Muscle of back (tissue), 13 donors: ENCODE data around the gene BPI. TPM values are rescaled to one million over a fixed set of nuclear protein-coding genes. Genes with fewer than 3 reads are reported as not detected.
A peak's percentile ranks its signal among the peaks of the same experiment; 100 is the strongest.
"Not testable (repeated sequence)": the region's sequence is repeated elsewhere in the genome, so short reads cannot be mapped to it uniquely, and the experiment has no call there.

Experiments
- DNase-seq, 3 donors: peaks; one replicate each; pipeline versions ENCODE4 v3.0.0 to v3.0.0-alpha.2; 2013
- long read RNA-seq, 9 donors: transcript quantifications; one replicate each; lab custom pipeline, GENCODE V29; 2026
- polyA plus RNA-seq, 10 donors: library from polyadenylated mRNA; unstranded; fragments of 120-200 nt; gene quantifications; one replicate each; pipeline ENCODE4 v1.2.1, GENCODE V29; 2013; ENCODE audit not compliant: insufficient read length in 10 of 10

The BPI gene
- 1 to 10 TPM in 3 of 10 donors, under 1 TPM in 7; 0.12 to 1.8 (median 0.73) TPM for polyA plus RNA-seq
- long read RNA-seq, donor 1, partial matches to known transcripts: 0 of 1 reads
- long read RNA-seq, donor 1, other reads (novel, unspliced or antisense): 0 of 1 reads
- long read RNA-seq, donor 2: 0 reads
- long read RNA-seq, donor 3: 0 reads
- long read RNA-seq, donor 4: 0 reads
- long read RNA-seq, donor 5: 0 reads
- long read RNA-seq, donor 6, partial matches to known transcripts: 0 of 2 reads
- long read RNA-seq, donor 6, other reads (novel, unspliced or antisense): 0 of 2 reads
- long read RNA-seq, donor 7: 0 reads
- long read RNA-seq, donor 8: 0 reads
- long read RNA-seq, donor 9: 0 reads

DNA sequence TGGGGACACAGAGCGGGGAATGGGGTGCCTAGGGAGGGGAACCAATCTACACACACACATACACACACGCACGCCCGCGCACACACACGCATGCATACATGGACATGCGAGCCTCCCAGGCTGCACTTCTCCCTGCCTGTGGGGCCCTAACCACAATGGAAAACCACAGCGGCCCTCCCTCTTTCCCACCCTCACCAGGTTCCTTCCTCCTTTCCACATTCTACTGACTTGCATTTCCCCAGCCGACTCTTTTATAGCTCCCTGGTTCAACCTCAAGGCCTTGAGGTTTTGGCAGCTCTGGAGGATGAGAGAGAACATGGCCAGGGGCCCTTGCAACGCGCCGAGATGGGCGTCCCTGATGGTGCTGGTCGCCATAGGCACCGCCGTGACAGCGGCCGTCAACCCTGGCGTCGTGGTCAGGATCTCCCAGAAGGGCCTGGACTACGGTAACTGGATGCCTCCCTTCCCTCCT, at the start of gene BPI:
BPI (plus strand) TSS at position 249 of the 472 bp plus-strand sequence; CDS start at position 317, 68 bp downstream.
- peak in 2 of 3 donors; percentile 23 to 53 for DNase-seq

DNA sequence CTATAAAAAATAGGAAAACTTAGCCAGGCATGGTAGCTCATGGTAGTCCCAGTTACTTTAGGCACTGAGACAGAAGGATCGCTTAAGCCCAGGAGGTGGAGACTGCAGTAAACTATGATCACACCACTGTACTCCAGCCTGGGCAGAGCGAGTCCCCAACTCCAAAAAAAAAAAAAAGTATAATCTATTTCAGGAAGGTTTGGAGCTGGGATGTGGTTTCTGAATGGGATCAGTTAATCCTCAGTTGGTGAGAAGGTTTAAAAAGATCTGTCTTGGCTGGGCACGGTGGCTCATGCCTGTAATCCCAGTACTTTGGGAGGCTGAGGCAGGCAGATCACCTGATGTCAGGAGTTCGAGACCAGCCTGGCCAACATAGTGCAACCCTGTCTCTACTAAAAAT, 49.3 kb upstream of the BPI start:
- not testable (repeated sequence) for DNase-seq

DNA sequence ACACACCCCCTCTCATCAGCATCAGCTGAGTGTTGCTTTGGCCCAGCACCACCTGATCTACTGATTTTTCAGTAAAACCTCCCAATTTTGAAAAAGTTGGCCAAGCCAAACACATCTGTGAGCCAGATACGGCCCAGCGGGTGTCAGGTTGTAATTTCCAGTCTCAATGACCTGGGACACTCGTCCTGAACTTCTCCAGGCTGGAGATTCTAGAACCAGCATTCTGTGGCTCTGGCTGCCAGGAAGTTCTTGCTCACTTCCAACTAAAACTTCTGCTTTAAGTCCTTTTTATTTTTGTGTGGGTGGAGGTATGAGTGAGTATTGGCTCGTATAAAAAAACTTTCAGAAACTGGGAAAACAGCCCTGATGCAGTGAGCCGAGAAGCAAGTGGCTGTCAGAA, 48.6 kb upstream of the BPI start:
- peak in 2 of 3 donors; percentile 71 to 85 for DNase-seq

DNA sequence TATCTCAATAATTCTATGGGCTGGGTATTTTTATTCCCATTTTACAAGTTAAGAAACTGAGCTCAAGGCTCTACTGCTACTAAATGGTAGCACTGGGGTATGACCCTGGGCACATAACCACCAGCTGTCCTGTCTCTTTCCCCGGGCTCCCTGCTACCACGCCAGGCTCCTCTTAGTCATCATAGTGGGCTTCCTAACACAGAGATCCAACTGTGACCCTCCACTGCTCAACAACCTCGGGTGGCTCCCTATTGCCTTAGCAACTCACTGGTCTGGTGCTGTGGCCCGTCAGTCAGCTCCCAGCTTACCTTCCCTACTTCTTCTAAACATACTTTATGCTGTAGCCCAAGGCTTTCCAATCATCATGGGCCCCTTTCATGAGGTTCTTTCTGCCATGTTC, 47.9 kb upstream of the BPI start:
- no peak for DNase-seq

DNA sequence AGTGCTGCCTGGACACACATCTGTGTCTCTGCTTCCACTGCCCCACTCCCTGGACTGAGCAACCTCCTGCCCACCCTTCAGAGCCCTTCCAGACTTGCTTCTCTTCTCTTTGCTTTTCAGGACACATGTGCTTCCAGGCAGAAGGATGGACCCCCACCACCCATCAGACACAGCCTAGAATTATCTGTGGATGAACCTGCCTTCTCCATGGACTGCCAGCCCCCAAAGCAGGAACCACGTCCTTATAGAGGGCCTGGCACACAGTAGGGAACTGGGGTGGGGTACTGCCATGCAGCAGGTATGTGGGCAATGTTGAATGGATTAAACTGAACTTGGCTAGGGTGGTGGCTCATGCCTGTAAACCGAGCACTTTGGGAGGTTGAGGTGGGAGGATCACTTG, 47.0 kb upstream of the BPI start:
- no peak for DNase-seq

DNA sequence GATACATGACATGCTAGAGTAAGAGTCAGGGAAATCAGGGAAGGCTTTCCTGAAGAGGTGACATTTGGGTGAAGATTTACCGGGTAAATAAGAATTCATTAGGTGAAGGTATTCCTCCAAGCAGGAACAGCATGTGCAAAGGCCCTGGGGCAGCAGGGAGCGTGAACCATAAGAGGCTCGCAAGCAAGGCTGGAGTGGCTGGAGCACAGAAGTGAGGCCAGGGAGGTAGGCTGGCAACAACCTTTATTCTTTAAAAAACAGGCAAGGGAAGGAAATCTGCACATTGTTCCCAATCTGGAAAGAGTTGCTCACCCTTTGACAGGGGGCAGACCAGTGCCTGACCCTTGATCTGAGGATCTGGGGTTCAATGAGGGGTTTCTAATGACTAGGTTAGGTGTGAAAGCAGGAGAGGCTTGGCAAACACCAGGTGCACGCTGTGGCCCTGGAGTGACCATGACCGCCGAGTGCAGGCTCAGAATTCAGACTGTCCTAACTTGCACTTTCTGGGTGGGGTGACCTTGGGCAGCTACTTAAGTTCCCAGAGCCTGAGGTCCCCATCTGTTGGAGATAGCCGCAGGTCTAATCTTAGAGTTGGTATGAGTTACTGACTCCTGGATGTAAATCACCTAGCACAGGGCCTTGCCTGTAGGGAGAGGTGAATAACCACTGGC, 45.3 kb upstream of the BPI start:
- DNase-seq: no peak

DNA sequence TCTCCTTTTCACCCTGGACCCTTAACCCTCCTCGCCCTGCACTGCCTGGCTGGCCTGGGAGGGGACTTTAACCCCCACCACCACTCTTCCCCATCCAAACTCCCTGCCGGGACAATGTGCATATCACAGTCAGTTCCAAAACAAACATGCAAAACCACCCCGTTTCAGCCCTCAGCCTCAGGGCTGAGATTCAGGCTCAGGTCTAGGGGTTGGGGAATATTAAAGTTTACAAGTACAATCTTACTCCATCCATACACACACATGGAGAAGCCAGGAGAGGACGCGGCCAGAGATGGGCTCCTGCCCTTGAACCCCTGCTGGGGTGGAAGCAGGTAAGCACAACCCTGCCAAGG, 44.0 kb upstream of the BPI start:
- DNase-seq: peak in 1 of 3 donors; percentile 73

DNA sequence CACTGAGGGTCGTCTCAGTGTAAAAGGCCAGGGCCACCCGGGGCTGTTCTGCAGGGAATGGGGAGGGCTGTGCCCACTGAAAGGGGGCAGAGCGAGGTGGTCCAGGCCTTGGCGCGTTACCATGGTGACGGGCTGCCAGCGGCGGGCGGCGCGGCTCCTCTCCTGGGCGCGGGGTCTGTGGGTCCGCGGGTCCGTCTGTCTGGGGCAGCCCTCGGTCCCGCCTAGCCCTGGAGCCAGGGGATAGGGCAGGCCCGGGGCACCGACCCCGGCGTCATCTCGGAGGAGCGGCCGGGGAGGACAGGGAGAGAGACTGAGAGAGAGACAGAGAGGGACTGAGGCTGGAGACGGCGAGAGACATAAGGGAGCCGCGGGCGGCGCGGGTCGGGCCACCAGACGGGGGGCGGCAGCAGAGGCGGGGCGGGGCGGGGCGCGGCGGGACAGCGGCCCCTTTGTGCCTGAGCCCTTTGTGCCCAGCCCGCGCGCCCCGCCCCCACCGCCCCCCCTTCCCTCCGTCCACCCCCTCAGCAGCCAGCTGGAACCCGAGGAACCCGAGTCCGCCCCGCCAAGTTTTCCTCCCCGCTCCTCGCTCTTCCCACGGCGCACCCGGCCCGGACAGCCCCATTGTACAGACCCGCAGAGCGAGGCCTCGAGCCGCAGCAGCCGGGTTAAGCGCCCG, 43.4 kb upstream of the BPI start, which contains the start of gene KIAA1755:
KIAA1755 (minus strand) TSS at position 358 of the 676 bp plus-strand sequence; CDS start at position 123, 235 bp downstream.
- peak in 1 of 3 donors; percentile 66 for DNase-seq

DNA sequence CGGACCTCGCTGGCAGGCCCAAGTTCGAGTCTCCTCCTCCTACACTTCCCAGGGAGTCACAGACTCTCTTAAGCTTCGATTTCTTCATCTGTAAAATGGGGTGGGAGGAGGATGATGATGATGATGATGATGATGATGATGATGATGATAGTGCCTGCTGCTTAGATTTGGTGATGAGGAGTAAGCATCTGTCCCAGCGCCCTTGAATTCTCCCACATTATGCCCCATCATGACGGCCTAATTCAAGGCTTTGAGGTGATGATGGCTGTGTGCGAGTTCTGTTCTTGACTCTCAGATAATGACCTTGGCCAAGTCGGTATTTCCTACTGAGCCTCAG, 42.9 kb upstream of the BPI start:
- no peak for DNase-seq

DNA sequence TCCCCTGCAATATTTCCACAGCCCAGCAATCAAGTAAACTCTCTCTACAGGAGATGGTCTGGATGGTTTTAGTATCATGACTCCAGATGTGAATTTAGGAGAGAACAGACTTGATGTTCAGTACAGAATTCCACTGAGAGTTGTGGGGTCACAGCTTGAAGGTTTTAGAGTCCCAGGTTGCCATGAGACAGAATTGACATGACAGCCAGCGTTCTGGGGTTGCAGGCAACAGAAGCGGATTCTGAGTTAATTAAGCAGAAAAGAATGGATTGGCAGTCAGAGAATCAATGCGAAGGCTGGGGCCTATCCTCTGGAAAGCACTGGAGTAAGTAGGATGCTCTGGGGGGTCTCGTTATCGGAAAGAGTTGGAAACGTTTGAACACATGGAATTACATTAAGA, 41.0 kb upstream of the BPI start:
- DNase-seq: no peak

DNA sequence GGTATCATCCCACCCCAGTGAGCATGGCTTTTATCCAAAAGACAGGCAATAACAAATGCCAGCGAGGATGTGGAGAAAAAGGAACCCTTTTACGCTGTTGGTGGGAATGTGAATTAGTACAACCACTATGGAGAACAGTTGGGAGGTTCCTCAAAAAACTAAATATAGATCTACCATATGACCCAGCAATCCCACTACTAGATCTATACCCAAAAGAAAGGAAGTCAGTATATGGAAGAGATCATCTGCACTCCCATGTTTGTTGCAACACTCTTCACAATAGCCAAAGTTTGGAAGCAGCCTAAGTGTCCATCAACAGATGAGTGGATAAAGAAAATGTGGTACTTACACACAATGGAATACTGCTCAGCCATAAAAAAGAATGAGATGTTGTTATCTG, 37.5 kb upstream of the BPI start:
- DNase-seq: no peak

DNA sequence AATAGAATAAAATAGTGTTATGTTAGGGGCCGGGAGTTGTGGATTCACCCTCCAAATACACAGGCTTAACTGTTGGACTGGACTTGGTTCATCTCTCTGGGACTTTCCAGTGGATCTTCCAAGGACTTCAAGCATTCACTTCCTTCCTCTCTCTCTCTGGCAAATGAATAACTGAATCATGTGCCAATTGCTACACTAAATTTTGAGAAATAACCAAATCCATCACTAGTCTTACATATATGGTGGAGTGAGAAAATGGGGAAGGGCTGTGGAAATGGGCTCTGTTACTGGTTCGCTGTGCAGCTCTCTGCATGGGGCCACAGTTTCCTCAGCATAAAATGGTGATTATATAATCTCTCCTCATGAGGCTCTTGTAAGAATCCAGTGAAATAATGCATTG, 36.7 kb upstream of the BPI start:
- DNase-seq: no peak

DNA sequence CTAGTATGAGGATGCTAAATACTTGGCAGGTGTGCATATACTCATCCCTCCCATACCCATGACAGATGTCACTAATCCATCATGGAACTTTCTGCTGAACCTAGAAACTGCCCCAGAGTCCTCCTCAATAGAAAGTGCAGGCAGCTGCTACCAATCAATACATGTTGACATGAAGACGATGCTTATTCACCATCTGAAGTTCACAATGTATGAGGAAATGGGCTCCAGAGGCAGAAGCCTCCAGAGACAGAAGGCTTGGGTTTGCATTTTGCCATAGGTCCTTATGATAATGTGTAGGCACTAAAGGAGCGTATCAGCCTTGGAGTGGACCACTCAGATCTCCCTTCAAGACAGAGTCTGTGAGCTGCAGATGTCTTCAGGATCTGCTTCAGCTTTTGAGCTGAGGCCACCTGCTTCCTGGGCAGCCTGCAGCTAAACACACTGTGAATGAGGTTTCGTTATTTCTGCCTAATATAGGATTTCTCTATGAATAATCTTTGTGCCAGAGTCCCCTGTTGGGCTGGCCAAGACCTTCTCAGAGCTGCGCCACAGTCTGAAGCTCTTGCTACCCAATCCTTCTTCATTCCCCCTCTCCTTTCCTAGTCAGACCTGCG, 35.9 kb upstream of the BPI start:
- DNase-seq: no peak

DNA sequence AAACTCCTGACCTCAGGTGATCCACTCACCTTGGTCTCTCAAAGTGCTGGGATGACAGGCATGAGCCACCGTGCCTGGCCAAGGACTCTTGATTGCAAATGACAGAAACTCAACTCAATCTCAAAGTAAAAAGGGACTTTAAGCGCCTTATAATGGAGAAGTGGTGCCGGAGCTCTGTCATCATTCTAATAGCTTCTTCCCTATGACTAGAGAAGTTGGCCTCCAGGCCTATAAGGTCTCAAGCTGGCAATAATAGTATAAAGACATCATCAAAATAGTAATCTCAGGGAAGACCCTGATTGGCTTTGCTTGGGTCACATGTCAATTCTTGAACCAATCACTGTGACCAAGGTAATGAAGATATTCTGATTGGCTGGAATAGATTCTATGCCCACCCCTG, 34.9 kb upstream of the BPI start:
- DNase-seq: no peak

DNA sequence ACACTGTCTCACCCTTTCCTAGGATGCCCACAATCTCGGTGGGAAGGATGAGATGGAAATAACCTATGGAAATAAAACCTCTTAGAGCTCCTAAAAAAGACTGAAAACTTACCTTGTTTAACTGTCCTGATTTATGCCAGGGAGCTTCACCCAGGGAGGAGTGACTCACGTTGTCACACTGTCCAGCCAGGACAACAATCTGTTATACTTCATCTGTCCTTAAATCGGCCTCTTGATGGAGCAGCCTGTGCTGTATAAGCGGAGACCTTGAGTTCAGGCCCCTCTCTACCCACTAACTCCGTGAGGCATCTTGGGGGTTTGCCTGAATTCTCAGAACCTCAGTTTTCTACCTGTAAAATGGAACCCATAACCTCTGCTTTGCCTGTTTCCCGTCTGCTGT, 34.2 kb upstream of the BPI start:
- DNase-seq: no peak

DNA sequence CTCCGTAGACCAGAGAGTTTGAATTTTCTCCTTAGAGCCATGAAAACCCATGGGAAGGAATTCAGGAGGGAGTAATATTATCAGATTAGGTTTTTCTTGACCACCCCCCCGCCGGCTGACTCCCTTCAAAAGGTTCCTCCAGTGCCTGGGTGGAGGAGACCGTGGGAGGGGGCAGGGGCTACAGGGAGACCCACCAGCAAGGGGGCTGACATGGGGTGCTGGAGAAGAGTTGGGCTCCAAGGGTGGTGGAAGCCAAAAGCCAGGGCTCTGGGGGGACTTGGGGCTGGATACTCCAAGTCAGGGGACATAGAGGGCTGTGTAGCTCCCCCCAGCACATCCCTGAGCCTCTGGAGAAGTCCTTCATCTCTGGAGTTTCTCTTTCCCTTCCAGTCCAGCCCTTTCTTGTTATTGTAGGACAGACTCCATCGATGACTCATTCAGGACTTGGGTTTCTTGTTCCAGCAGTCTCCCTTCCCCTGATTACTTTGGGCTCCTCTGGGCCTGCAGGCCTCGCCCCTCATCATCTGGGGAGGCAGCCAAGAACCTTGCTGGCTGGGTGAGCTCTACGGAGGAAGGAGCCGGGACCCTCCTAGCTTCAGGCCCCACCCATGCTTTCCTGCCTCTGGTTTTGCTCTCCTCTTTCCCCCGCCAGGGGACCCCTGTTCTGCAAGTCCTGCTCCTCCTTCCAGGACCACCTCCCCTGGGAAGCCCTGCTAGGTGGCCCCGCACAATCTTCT, 32.9 kb upstream of the BPI start:
- peak; percentile 82 to 92 (median 90) for DNase-seq

DNA sequence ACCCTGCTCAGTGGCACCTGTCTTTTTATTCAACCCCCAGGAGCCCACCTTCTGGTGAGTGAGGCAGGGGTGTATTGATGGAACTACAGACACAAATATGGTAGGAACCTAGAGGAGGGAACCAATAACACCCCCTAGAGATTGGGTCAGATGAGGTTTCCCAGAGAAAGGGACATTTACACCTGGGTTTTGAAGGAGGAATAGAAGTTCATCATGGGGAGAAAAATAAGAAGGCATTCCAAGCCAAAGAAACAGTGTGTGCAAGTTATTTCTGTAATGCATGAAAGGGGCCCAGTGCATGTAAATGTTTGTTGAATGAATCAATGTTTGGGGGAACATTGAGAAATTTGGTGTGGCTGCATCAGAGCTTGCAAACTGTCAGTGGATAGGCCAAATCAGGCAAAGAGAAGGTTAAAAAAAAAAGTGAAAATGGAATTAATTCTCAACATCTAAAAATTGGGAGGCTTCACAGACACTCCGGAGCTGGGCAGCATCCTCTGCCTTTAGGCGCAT, 32.3 kb upstream of the BPI start:
- no peak for DNase-seq

DNA sequence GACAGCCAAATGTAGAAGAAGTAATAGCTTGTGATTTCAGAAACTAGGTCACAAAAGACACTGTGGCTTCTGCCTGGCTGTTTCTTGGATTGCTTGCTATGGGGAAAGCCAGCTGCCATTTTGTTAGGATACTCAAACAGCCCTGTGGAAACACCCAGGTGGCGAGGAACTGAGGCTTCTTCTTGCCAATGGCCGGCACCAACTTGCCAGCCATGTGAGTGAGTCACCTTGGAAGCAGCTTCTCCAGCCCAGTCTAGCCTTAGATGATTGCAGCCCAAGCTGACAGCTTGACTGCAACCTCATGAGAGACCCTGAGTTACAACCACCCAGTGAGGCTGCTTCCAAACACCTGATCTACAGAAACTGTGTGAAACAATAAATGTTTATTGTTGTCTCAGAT, 31.6 kb upstream of the BPI start:
- DNase-seq: no peak

DNA sequence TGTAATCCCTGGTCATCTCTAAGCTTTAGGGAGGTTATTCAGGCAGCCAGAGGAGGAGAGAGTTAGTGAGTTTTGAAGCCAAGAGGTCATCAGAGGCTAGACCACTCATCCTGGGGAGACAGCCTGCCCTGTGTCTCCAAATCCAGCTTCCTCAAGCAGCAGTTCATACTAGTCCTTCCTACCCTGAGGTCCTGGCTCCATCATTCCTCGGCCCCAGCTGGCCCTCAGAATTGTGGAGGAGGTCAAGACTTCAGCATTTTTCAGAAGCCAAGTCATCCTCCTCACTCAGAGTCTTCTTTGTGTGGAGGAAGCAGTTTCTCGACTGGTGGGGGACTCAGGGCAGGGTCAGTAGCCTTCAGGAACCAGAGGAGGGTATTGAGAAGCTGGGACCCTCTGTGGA, 31.0 kb upstream of the BPI start:
- DNase-seq: no peak

DNA sequence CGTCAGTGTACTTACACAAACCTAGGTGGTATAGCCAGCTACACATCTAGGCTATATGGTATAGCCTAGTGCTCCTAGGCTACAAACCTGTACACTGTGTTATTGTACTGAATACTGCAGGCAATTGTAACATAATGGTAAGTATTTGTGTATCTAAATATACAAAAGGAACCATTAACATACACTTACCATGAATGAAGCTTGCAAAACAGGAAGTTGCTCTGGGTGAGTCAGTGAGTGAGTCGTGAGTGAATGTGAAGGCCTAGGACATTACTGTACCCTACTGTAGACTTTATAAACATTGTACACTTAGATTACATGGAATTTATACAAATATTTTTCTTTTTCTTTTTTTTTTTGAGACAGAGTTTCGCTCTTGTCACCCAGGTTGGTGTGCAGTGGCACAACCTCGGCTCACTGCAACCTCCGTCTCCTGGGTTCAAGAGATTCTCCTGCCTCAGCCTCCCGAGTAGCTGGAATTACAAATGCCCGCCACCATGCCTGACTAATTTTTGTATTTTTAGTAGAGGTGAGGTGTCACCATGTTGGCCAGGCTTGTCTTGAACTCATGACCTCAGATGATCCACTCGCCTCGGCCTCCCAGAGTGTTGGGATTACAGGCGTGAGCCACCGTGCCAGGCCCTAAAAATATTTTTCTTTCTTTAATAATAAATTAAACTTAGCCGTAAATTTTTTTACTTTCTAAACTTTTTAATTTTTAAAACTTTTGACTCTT, 28.0 kb upstream of the BPI start:
- peak in 1 of 3 donors; percentile 55 for DNase-seq

DNA sequence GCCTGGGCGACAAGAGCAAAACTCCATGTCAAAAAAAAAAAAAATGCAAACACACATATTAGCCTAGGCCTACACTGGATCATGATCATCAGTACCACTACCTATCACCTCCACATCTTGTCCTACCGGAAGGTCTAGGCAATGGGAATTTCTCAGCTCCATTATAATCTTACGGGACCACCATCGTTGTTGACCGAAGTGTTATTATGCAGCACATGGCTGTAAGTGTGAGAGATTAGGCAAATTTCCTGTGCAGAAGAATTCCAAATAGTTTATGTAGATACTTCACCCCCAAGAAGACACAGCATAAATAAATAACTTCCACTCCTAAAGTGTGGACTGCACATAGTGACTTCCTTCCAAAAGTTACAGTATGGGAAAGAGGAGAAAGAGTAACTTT, 26.7 kb upstream of the BPI start:
- DNase-seq: no peak
